HEK293 (cell line): ENCODE results near the gene GDF2.

ENCODE experiments used
- CTCF ChIA-PET: fragments of 350-600 bp; formaldehyde crosslinking; extraction: SDS; loops from one replicate; lab custom pipeline; 2021; ENCODE audit warnings: antibody characterized with exemption; lab: Yijun Ruan, JAX
- POLR2A ChIA-PET: fragments of 300-600 bp; formaldehyde crosslinking; extraction: SDS; loops from one replicate; lab custom pipeline; 2020; ENCODE audit warnings: antibody characterized with exemption, inconsistent platforms; lab: Yijun Ruan, JAX
- H3K27ac ChIP-seq: fragments of 200-500 bp; sonication (Bioruptor generic); 2 replicates; pipeline ENCODE4 v1.5.1; 2014; ENCODE audit warnings: low read depth, low read length, control low read depth, inconsistent platforms; ENCODE audit errors: extremely low read depth
- H3K36me3 ChIP-seq, 2 experiments: fragments of 200-500 bp in 1 of 2; sonication (Bioruptor generic) in 1 of 2; 1 replicate in 1 of 2; 2 replicates in 1 of 2; pipeline ENCODE4 v1.5.1; 2014 to 2017; ENCODE audit warnings: inconsistent platforms in 2 of 2, low read length in 2 of 2; ENCODE audit not compliant: control insufficient read depth in 2 of 2, insufficient read depth in 1 of 2
- H3K4me1 ChIP-seq: fragments of 200-500 bp; sonication (Bioruptor generic); 2 replicates; pipeline ENCODE4 v1.5.1; 2014; ENCODE audit warnings: mild to moderate bottlenecking, low read length, inconsistent platforms; ENCODE audit not compliant: control insufficient read depth, insufficient read depth
- H3K4me3 ChIP-seq: 2 replicates; pipeline ENCODE4 v1.5.1; 2011; ENCODE audit warnings: low read depth, mild to moderate bottlenecking, control low read depth, low read length, moderate library complexity
- H3K9me3 ChIP-seq: fragments of 200-500 bp; sonication (Bioruptor generic); 2 replicates; pipeline ENCODE4 v1.5.1; 2014; ENCODE audit warnings: low read depth, low read length, inconsistent platforms; ENCODE audit not compliant: control insufficient read depth, insufficient read depth
- BCL11A ChIP-seq: fragments of 450-650 bp; formaldehyde crosslinking; IDR thresholded peaks from 2 replicates; pipeline ENCODE4 v1.5.1; 2016; ENCODE audit warnings: low read depth, missing biosample characterization, missing genetic modification characterization
- FEZF1 ChIP-seq: fragments of 450-650 bp; formaldehyde crosslinking; IDR thresholded peaks from 2 replicates; pipeline ENCODE4 v1.5.1; 2016; ENCODE audit warnings: missing biosample characterization, missing genetic modification characterization
- GLI4 ChIP-seq: fragments of 450-650 bp; formaldehyde crosslinking; IDR thresholded peaks from 2 replicates; pipeline ENCODE4 v1.5.1; 2016; ENCODE audit warnings: missing biosample characterization, missing genetic modification characterization
- TSHZ1 ChIP-seq: fragments of 450-650 bp; formaldehyde crosslinking; IDR thresholded peaks from 2 replicates; pipeline ENCODE4 v1.5.1; 2016; ENCODE audit warnings: missing biosample characterization, missing genetic modification characterization, borderline replicate concordance
- ZIC2 ChIP-seq: fragments of 450-650 bp; formaldehyde crosslinking; IDR thresholded peaks from 2 replicates; pipeline ENCODE4 v1.5.1; 2016; ENCODE audit warnings: missing biosample characterization, missing genetic modification characterization
- ZNF146 ChIP-seq: fragments of 450-650 bp; formaldehyde crosslinking; IDR thresholded peaks from 2 replicates; pipeline ENCODE4 v1.5.1; 2016; ENCODE audit warnings: missing biosample characterization, missing genetic modification characterization
- ZNF280D ChIP-seq: fragments of 450-650 bp; formaldehyde crosslinking; IDR thresholded peaks from 2 replicates; pipeline ENCODE4 v1.5.1; 2016; ENCODE audit warnings: missing biosample characterization, missing genetic modification characterization
- ZNF341 ChIP-seq: fragments of 450-650 bp; formaldehyde crosslinking; IDR thresholded peaks from 2 replicates; pipeline ENCODE4; 2016; ENCODE audit warnings: low read depth, missing biosample characterization, missing genetic modification characterization
- ZNF544 ChIP-seq: fragments of 450-650 bp; formaldehyde crosslinking; IDR thresholded peaks from 2 replicates; pipeline ENCODE4 v1.5.0; 2017; ENCODE audit warnings: missing biosample characterization, missing genetic modification characterization
- ZNF555 ChIP-seq: fragments of 450-650 bp; formaldehyde crosslinking; conservative IDR thresholded peaks from 2 replicates; pipeline ENCODE4 v1.5.1; 2017; ENCODE audit warnings: missing biosample characterization, mild to moderate bottlenecking, missing genetic modification characterization, inconsistent platforms
- ZNF610 ChIP-seq: fragments of 450-650 bp; formaldehyde crosslinking; IDR thresholded peaks from 2 replicates; pipeline ENCODE4 v1.5.1; 2016; ENCODE audit warnings: missing biosample characterization, missing genetic modification characterization, borderline replicate concordance
- ZNF785 ChIP-seq: fragments of 450-650 bp; formaldehyde crosslinking; IDR thresholded peaks from 2 replicates; pipeline ENCODE4 v1.5.1; 2016; ENCODE audit warnings: missing biosample characterization, missing genetic modification characterization
- TF ChIP-seq, protein P1 (sequence below): fragments of 450-650 bp; formaldehyde crosslinking; IDR thresholded peaks from 2 replicates; pipeline ENCODE4 v1.5.0; 2017; ENCODE audit warnings: missing biosample characterization, missing genetic modification characterization, borderline replicate concordance
- TF ChIP-seq, protein P2 (sequence below): fragments of 450-650 bp; formaldehyde crosslinking; IDR thresholded peaks from 2 replicates; pipeline ENCODE4 v1.5.1; 2016; ENCODE audit warnings: missing biosample characterization, missing genetic modification characterization

The GDF2 gene

GRCh38 chr10:47322300-47323061, at the start of gene GDF2:
GDF2 (plus strand) TSS chr10:47322454; CDS start chr10:47322669, 215 bp downstream.
- no peaks in the 10 kb centered on the region for H3K4me1 ChIP-seq
- no peaks in the 10 kb centered on the region for H3K36me3 ChIP-seq
- H3K9me3 ChIP-seq, result no peaks in the 10 kb centered on the region
- no peak within 1 kb of the TSS for H3K27ac ChIP-seq
- no peak within 1 kb of the TSS for H3K4me3 ChIP-seq
- CTCF ChIA-PET, result interaction anchor here (0.7 kb wide), 1 partner anchor 11 kb away, joined by 6 read pairs; no protein-coding TSS in a partner anchor
- TF ChIP-seq ZNF341 (tag by site-specific recombination) (no peak), GLI4 (tag by site-specific recombination) (no peak), ZIC2 (tag by site-specific recombination) (0 out of 2 replicates have a peak, but pooled peaks have one; percentile 24)
- POLR2A ChIA-PET, result no interaction called here

- ChIA-PET CTCF (no interaction called here), POLR2A (no interaction called here)
- TF ChIP-seq FEZF1 (tag by site-specific recombination) (no peak), ZNF146 (tag by site-specific recombination) (no peak)
- TF ChIP-seq, protein P1, sequence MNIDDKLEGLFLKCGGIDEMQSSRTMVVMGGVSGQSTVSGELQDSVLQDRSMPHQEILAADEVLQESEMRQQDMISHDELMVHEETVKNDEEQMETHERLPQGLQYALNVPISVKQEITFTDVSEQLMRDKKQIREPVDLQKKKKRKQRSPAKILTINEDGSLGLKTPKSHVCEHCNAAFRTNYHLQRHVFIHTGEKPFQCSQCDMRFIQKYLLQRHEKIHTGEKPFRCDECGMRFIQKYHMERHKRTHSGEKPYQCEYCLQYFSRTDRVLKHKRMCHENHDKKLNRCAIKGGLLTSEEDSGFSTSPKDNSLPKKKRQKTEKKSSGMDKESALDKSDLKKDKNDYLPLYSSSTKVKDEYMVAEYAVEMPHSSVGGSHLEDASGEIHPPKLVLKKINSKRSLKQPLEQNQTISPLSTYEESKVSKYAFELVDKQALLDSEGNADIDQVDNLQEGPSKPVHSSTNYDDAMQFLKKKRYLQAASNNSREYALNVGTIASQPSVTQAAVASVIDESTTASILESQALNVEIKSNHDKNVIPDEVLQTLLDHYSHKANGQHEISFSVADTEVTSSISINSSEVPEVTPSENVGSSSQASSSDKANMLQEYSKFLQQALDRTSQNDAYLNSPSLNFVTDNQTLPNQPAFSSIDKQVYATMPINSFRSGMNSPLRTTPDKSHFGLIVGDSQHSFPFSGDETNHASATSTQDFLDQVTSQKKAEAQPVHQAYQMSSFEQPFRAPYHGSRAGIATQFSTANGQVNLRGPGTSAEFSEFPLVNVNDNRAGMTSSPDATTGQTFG, result no peak
- H3K4me3 ChIP-seq, result no peak overlapping the region
- H3K36me3 ChIP-seq, result no peaks in the 10 kb centered on the region
- H3K4me1 ChIP-seq, result no peaks in the 10 kb centered on the region
- H3K27ac ChIP-seq, result no peak overlapping the region
- no peaks in the 10 kb centered on the region; the same call in 1 of the 2 replicates for H3K9me3 ChIP-seq
Measured at GRCh38 chr10:47276071-47276470, 46.2 kb upstream of the GDF2 start.

DNA sequence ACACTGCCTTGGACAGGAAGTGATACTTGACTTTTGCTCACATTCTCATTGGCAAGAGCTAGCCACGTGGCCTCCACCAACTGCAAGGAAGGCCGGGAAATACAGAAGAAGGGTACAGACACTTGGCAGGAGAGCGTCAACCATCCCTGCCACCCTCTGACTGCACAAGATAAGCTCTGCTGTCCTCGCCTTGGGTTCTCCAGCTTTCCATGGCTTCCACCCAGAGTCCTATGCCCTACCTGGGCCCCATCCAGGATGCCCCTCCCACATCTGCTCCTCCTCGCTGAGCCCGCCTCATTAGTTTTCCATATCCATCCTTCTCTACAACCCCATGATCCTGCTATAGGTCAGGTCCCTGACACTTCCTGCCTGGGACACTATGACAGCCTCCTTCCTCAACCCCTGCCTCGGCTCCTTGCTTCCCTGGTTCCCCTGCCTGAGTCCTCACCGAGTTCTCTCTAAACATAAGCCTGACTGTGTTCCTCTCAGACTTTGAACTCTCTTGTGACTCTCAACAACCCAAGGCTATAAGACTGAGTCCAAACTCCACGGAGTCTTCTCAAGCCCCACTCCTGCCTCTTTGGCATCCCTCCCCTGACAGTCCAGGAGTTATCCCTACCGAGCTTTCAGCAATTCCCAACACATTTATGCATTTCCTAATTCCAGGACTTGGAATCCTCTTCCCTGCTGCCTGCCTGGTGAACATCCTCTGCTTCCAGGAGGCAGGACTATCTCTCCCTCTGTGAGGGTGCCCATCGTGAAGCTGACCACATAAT, 45.5 kb upstream of the GDF2 start:
- POLR2A ChIA-PET, result no interaction called here
- H3K4me3 ChIP-seq, result no peak overlapping the region
- CTCF ChIA-PET, result interaction anchor here (0.7 kb wide), 1 partner anchor 31 kb away, joined by 3 read pairs; no protein-coding TSS in a partner anchor
- no peaks in the 10 kb centered on the region for H3K4me1 ChIP-seq
- no peaks in the 10 kb centered on the region for H3K36me3 ChIP-seq
- H3K9me3 ChIP-seq, result no peaks in the 10 kb centered on the region; the same call in 1 of the 2 replicates
- H3K27ac ChIP-seq, result no peak overlapping the region
- no peak for TF ChIP-seq BCL11A (tag by site-specific recombination)
- TF ChIP-seq ZNF785 (tag by site-specific recombination), result no peak
- no peak for TF ChIP-seq ZNF610 (tag by site-specific recombination)
- TF ChIP-seq ZNF555 (tag by site-specific recombination), result no peak
- TF ChIP-seq, protein P2, sequence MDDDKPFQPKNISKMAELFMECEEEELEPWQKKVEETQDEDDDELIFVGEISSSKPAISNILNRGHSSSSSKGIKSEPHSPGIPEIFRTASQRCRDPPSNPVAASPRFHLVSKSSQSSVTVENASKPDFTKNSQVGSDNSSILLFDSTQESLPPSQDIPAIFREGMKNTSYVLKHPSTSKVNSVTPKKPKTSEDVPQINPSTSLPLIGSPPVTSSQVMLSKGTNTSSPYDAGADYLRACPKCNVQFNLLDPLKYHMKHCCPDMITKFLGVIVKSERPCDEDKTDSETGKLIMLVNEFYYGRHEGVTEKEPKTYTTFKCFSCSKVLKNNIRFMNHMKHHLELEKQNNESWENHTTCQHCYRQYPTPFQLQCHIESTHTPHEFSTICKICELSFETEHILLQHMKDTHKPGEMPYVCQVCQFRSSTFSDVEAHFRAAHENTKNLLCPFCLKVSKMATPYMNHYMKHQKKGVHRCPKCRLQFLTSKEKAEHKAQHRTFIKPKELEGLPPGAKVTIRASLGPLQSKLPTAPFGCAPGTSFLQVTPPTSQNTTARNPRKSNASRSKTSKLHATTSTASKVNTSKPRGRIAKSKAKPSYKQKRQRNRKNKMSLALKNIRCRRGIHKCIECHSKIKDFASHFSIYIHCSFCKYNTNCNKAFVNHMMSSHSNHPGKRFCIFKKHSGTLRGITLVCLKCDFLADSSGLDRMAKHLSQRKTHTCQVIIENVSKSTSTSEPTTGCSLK (tag by site-specific recombination), result no peak
- TF ChIP-seq TSHZ1, result no peak
- TF ChIP-seq ZNF544 (tag by site-specific recombination), result no peak
- no peak for TF ChIP-seq ZNF280D (tag by site-specific recombination)
